ENCODE measurements around the gene ADAMTSL1. TPM values are rescaled to one million over a fixed set of nuclear protein-coding genes. Genes with fewer than 3 reads are reported as not detected.
"Not testable (repeated sequence)": the region's sequence is repeated elsewhere in the genome, so short reads cannot be mapped to it uniquely, and the experiment has no call there.

Gene ADAMTSL1
- total RNA-seq, 1 donor from 2014 or later: 1.5 TPM

DNA sequence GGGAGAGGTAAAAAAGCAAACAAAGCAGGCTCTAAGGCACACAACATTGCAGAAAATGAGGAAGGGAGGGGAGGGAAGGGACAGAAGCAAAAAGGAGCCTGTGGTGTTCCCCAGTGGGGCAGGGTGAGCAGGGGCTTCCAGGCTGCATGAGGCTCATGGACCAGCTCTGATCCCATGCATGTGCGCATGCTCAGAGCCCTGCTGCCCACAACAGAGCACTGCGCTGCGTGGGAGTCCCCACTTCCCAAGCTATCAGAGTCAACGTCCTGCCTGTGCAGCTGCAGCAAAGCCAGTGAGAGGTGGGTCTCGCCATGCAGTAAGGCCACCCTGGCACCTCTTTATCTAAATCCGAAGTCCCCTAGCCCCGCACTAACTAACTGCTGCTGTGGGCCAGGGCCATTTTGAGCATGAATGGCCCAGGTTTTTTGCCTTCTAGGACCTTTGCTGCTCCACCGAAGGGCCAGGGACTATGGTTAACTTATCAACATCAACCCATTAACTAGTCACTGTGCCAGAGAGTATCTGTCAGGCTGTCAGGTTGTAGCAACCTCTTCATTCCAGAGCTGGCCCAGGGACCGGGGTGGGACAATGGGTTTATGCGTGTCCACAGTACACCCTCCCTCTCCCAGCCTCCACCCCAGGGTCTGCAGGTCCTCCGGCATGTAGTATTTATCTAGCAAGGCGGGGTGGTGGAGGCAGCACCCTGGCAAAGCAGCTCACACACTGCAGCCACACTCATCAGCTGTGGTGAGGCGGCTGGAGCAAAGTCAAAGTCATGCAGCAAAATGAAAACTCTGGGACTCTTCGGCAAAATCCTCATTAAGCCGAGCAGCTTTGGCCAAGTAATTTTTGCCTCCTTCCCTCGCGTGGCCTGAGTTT, 435.4 kb downstream of the ADAMTSL1 start:
- no peak for ATAC-seq

DNA sequence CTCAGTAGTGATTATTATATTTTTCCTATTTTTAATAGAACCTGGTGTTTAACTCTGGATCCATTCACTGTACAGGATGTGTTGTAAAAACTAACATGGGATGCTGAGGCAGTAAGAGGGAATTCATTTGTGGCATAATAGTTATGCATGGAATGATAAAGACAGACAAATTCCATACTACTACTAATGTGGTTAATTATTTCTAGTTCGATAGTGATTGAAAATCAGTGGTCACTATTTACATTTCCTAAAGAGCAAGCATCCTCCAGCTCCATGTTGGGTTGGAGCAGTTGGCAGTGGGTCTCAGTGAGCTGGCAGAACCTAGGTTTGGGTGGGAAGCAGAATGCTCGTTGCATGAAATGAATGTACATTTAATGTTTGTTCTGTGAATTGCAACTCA, 436.5 kb downstream of the ADAMTSL1 start:
- no peak for ATAC-seq

- ATAC-seq: no peak
Measured at GRCh38 chr9:18910916-18911315, 437.0 kb downstream of the ADAMTSL1 start.

GRCh38 chr9:18911714-18912342, 437.9 kb downstream of the ADAMTSL1 start:
- no peak for ATAC-seq

DNA sequence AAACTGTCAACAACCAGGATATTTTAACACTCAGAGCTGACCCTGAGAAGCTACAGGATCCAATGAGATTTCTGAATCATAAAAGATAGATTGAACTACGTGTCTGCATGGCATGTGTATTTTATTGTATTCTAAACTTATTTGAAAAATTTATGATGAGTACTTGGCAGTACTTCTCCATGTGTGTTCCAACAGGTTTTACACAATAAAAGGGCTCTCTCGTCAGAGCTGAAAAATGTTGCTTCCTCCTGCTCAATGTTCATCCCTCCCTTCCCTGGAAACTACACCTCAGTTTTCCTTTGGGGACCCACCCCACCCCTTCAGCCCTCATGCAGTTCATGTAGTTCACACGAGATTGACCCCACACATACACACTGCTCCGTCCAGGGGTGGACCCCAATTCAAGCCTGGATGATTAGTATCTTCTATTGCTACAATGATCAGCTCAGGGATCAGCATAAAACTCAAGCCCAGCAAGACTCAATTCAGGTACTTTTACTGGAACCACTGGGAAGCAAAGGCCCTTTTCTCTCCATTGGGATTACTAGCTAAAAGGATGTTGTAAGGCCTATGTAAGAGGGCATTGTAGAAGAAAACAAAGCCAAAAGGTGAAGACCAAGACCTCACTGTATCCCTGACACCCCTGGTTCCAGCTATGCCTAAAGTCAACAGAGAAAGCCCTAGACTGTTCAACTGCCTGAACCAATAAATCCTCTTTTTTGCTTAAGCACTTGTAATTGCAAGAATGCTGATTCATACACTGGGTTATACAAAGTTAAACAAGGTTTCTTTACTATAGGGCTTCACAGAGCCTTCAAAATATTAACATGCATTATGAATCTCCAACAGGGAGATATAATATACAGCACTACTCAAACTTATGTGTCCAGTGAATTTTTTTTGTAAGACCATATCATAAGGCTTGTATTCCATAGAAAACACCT, 446.5 kb downstream of the ADAMTSL1 start:
- peak; percentile 20 for ATAC-seq

DNA sequence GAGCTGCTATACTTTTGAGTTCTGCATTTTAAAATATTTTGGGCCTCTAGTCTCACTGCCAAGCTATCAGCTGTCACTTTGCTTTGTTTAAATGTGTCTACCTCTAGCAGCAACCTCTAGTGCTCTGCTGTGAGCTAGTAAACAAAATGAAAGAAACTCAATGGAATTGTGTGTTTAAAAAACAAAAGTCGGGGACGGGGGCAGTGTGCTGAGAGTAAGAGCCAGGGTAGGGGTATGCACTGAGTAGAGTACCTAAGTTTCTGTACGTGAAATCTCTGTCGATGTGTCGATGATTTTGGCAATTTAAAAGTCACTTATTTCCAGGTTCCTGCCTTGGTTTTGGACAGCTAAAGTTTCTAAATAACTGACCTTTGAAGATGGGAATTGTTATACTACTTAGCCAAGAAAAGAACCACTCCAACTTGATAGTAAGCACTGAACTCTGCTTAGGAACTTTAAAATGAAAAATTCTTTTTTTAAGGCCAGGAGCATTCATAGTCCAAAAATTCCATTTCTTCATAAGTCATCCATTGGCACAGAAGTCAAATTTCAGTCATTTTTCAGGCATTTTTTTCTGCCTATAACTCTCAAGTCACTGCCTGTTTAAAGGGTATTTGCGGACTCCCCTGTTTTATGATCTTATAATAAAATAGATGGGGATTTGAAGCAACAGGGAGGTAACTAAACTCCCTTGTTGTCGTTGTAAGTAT, 447.6 kb downstream of the ADAMTSL1 start:
- ATAC-seq: no peak

- ATAC-seq: no peak
Measured at GRCh38 chr9:18922161-18922885, 448.4 kb downstream of the ADAMTSL1 start.

GRCh38 chr9:18923167-18923566, 449.2 kb downstream of the ADAMTSL1 start:
- no peak for ATAC-seq

DNA sequence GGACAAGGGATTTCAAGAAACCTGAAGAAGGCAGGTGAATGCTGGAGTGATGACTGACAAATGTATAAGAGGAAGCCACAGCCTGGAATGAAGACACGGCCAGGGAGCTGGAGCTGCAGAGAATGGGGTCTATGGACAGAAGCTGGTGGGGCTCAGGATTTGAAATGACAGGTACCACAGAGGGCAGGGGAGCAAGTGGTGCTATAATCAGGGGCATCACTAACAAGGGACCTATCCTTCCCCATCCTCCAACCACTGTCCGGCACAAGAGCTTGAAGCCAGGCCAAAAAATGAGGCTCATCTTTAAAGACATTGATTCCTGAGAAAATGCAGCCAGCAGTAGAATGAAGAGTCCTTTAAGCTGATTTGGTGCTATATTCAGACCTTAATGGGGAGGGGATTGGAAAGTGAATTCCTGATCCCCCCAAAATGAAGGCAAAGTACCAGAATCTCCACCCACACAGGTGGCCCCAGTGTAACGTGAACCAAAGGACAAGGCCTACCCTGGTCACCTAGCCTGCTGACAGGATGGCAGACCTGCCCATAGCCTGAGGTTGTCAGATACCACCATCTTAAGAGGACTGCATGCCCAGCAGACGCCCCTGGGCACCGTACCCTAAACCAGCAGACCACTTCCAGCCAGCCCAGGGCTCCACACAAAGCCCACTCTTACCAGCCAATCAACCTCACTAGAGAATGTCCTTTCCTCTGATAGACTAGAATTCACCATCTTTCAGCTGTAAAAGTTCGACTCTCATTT, 449.9 kb downstream of the ADAMTSL1 start:
- ATAC-seq: no peak

- ATAC-seq: no peak
Measured at GRCh38 chr9:18925880-18926279, 451.9 kb downstream of the ADAMTSL1 start.

DNA sequence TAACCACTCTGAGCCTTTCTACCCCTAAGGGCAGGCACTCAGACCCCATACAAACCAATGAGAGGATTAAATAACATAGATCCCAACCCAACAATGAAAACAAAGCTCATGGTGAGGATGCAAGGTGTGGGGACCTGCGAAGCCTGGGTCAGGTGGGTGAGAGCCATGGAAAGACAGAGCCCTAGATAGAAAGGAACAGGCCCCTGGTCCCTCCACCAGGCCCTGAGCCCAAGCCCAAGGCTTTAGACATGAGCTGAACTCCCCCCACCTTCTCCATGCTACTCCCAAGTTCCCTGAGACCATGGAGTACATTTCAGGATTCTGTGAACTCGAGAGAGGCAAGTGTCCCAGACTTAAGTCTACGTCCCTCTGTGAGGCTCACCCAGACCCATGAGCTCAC, 452.6 kb downstream of the ADAMTSL1 start:
- no peak for ATAC-seq

GRCh38 chr9:18928711-18929110, 454.8 kb downstream of the ADAMTSL1 start:
- no peak for ATAC-seq

GRCh38 chr9:18930611-18931010, 456.7 kb downstream of the ADAMTSL1 start:
- not testable (repeated sequence) for ATAC-seq

DNA sequence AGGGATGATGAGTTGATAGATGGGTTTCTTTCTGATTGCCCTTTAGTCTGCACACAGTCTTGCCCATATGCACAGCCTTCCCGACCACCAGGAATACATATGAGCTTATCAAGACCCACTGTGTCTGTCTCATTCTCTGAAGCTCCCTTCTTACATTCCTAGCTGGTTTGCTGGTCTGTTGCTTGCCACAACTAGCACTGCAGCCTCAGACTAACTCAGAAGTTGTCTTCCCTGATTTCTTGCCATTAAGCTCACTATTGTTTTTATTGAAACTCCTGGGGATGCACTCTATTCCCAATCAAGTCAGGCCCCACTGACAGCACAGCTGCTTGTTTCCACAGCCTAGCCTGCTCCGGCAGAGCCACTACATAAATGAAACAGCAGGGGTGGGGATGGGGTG, 461.6 kb downstream of the ADAMTSL1 start:
- ATAC-seq: no peak

DNA sequence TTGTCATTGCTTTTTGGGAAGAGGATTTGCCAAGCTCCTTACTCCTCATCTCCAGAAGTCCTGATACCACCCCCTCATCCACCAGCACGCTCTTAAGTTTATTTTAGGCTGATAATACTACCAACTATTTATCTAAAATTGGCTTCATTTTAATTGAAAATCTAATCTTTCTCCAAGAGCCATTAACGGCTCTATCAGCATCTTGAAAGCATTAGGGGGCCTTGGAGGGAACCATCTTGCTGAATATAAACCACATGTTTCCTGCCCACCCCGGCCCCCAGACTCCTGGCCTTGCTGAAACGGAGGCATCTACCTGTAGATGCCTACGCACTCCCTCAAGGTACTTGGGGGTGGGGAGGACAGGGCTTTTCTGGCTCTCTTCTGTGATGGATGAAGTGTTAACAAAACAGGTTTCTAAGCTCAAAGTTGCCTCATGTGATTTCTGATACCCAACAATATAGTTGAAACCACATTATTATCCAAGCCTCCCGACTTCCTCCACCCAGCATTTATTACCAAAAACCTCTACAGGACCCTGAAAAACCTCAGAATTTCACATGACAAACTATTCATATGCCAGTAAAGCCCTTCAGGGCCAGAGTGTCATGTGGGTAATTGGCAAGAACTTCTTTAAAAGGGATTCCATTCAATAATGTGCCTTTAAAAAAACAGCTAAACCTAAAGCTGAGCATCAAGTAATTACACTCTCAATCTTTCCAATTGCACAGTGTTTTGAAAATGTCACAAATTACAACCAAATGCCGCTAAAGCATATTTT, 462.3 kb downstream of the ADAMTSL1 start:
- no peak for ATAC-seq

DNA sequence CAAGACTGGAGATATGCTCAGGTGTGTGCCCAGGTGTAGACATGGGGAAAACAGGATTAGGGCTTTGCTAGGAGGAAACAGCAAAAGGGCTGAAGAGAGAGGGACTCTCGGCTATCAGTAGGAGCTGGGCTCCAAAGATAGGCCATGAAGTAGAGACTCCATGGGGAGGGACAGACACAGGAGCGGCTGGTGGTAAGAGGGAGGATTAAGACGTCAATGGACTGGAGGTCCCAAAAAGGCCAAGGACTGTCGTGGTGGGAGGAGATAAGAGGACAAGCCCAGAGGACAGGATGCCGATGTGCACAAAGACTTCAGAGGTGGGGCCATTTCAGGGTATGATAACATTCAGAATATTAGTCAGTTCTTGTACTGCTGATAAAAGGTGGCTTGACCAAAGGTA, 466.0 kb downstream of the ADAMTSL1 start:
- ATAC-seq: no peak

DNA sequence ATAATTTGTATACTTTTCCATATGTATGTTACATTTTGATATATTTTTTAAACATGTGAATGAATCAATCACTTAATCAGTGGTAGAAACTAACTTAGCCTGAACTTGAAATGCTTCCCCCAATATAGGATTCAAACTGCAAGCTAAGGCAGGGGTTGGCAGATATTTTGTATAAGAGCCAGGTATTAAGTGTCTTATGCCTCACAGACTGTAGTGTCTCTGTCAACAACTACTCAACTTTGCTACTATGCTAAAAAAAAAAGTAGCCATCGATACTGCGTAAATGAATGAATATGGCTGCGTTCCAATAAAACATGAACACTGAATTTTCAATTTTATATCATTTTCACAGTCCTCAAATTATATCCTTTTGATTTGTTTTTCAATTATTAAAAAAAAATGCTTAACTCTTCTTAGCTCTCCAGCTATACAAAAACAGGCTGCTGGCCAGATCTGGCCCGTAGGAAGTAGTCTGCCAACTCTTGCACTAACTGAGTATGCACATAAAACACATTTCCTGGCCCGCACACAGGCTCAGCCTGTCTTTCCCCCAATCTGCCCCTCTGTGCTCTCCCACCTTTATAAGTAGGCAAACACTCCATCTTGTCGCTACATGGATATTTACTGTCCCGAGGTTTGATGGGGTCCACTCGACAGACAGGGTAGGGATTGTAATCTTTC, 467.2 kb downstream of the ADAMTSL1 start:
- no peak for ATAC-seq

GRCh38 chr9:18942801-18943200, 468.8 kb downstream of the ADAMTSL1 start:
- no peak for ATAC-seq

- no peak for ATAC-seq
Measured at GRCh38 chr9:18947892-18948339, 474.0 kb downstream of the ADAMTSL1 start.

Measured in esophagus mucosa (tissue), 1 donor.